HG03045 (cell line): Measurements from ENCODE around the gene PPFIBP2.

ENCODE experiments used
- ATAC-seq: cut with Tn5 transposase; IDR thresholded peaks from one replicate; pipeline ENCODE4 v1.9.1; 2021; ENCODE audit warnings: mild to moderate bottlenecking, moderate library complexity; ENCODE audit not compliant: unreplicated experiment

PPFIBP2 gene

GRCh38 chr11:7575841-7576725, 62.3 kb downstream of the PPFIBP2 start:
- ATAC-seq: no peak

- ATAC-seq: no peak
Observed at GRCh38 chr11:7576726-7577290, 63.0 kb downstream of the PPFIBP2 start.

- ATAC-seq: no peak
Observed at GRCh38 chr11:7577291-7578190, 63.7 kb downstream of the PPFIBP2 start.

- ATAC-seq: no peak
Observed at GRCh38 chr11:7578276-7578955, 64.6 kb downstream of the PPFIBP2 start.

GRCh38 chr11:7579361-7579791, 65.6 kb downstream of the PPFIBP2 start:
- ATAC-seq: no peak

- no peak for ATAC-seq
Observed at GRCh38 chr11:7581021-7581590, 67.3 kb downstream of the PPFIBP2 start.

- no peak for ATAC-seq
Observed at GRCh38 chr11:7582338-7582985, 68.7 kb downstream of the PPFIBP2 start.

- ATAC-seq: no peak
Observed at GRCh38 chr11:7583248-7583647, 69.4 kb downstream of the PPFIBP2 start.

- ATAC-seq: no peak
Observed at GRCh38 chr11:7584910-7585309, 71.1 kb downstream of the PPFIBP2 start.

GRCh38 chr11:7585816-7586215, 72.0 kb downstream of the PPFIBP2 start:
- no peak for ATAC-seq

- no peak for ATAC-seq
Observed at GRCh38 chr11:7586376-7586775, 72.6 kb downstream of the PPFIBP2 start.

GRCh38 chr11:7587712-7588111, 73.9 kb downstream of the PPFIBP2 start:
- no peak for ATAC-seq

- ATAC-seq: no peak
Observed at GRCh38 chr11:7589861-7590260, 76.1 kb downstream of the PPFIBP2 start.

- ATAC-seq: no peak
Observed at GRCh38 chr11:7590529-7590928, 76.7 kb downstream of the PPFIBP2 start.

GRCh38 chr11:7591107-7591894, 77.5 kb downstream of the PPFIBP2 start:
- ATAC-seq: no peak

GRCh38 chr11:7591987-7592386, 78.2 kb downstream of the PPFIBP2 start:
- no peak for ATAC-seq

GRCh38 chr11:7592711-7593110, 78.9 kb downstream of the PPFIBP2 start:
- ATAC-seq: no peak

- no peak for ATAC-seq
Observed at GRCh38 chr11:7593481-7593880, 79.7 kb downstream of the PPFIBP2 start.
